CD14-positive monocyte (primary cell): Measurements from ENCODE around the gene SLC22A14. TPM values are rescaled to one million over a fixed set of nuclear protein-coding genes. Genes with fewer than 3 reads are reported as not detected.

Source experiments
- DNase-seq, 3 donors: peaks; one replicate each; pipeline ENCODE4 v3.0.0-alpha.2; 2011 to 2022
- H2AFZ ChIP-seq: 2 replicates; pipeline ENCODE4 v1.6.0; 2012; ENCODE audit warnings: mild to moderate bottlenecking, low read depth, low read length, inconsistent platforms; ENCODE audit not compliant: insufficient read depth, poor library complexity, severe bottlenecking
- H3K27ac ChIP-seq, 2 donors: 1 replicate in 1 of 2; 2 replicates in 1 of 2; pipeline ENCODE4 v1.5.1; 2012 to 2013; ENCODE audit warnings: low read length in 2 of 2, control low read depth in 1 of 2, inconsistent platforms in 1 of 2, low read depth in 1 of 2, mild to moderate bottlenecking in 1 of 2
- H3K27me3 ChIP-seq, 2 donors: one replicate each; pipeline versions ENCODE4 v1.6.0 to v1.6.1; 2011 to 2013; ENCODE audit warnings: low read length in 2 of 2; ENCODE audit not compliant: control insufficient read depth in 2 of 2, insufficient read depth in 2 of 2
- H3K36me3 ChIP-seq, 2 donors: replicated peaks in 1 of 2; 1 replicate in 1 of 2; 2 replicates in 1 of 2; pipeline versions ENCODE4 v1.5.1 to v1.6.1; 2012 to 2013; ENCODE audit warnings: low read length in 2 of 2, control low read depth in 1 of 2, inconsistent platforms in 1 of 2, mild to moderate bottlenecking in 1 of 2; ENCODE audit not compliant: insufficient read depth in 2 of 2, control insufficient read depth in 1 of 2
- H3K4me1 ChIP-seq, 2 donors: 1 replicate in 1 of 2; 2 replicates in 1 of 2; pipeline versions ENCODE4 v1.5.1 to v1.6.1; 2012 to 2013; ENCODE audit warnings: low read length in 2 of 2, control low read depth in 1 of 2, inconsistent platforms in 1 of 2, mild to moderate bottlenecking in 1 of 2, moderate library complexity in 1 of 2; ENCODE audit not compliant: insufficient read depth in 2 of 2, control insufficient read depth in 1 of 2
- H3K4me2 ChIP-seq: replicated peaks from 2 replicates; pipeline ENCODE3; 2012; ENCODE audit warnings: low read length, moderate library complexity, mild to moderate bottlenecking; ENCODE audit not compliant: poor library complexity, severe bottlenecking; ENCODE audit errors: extremely low read depth
- H3K4me3 ChIP-seq, 3 experiments: fragments of 200-600 bp in 1 of 3; sonication (generic) in 1 of 3; replicated peaks in 1 of 3; 1 replicate in 2 of 3; 2 replicates in 1 of 3; pipeline ENCODE4 v1.5.1; 2011 to 2013; ENCODE audit warnings: low read length in 3 of 3, mild to moderate bottlenecking in 3 of 3, control low read depth in 2 of 3, low read depth in 2 of 3, inconsistent platforms in 1 of 3, moderate library complexity in 1 of 3
- H3K79me2 ChIP-seq: 2 replicates; pipeline ENCODE4 v1.6.0; 2012; ENCODE audit warnings: mild to moderate bottlenecking, control low read depth, inconsistent platforms, low read length, moderate library complexity; ENCODE audit not compliant: insufficient read depth
- H3K9ac ChIP-seq: 2 replicates; pipeline ENCODE4 v1.6.0; 2017; ENCODE audit warnings: low read length, mild to moderate bottlenecking; ENCODE audit not compliant: insufficient read depth, poor library complexity, severe bottlenecking
- H3K9me3 ChIP-seq, 2 donors: replicated peaks in 1 of 2; 1 replicate in 1 of 2; 2 replicates in 1 of 2; pipeline versions ENCODE4 v1.5.1 to v1.6.1; 2012 to 2013; ENCODE audit warnings: low read length in 2 of 2, control low read depth in 1 of 2; ENCODE audit not compliant: control insufficient read depth in 1 of 2, insufficient read depth in 1 of 2
- H4K20me1 ChIP-seq: 2 replicates; pipeline ENCODE4 v1.6.0; 2012; ENCODE audit warnings: mild to moderate bottlenecking, low read length, control low read depth, moderate library complexity; ENCODE audit not compliant: insufficient read depth
- H3K27ac Mint-ChIP-seq, 7 donors: one replicate each; pipeline ENCODE4 v1.8.0; 2020; ENCODE audit warnings: mild to moderate bottlenecking in 7 of 7, mixed read lengths in 7 of 7, moderate library complexity in 6 of 7, inconsistent platforms in 2 of 7
- H3K27me3 Mint-ChIP-seq, 3 donors: one replicate each; pipeline ENCODE4 v1.8.0; 2021 to 2022; ENCODE audit warnings: low read depth in 3 of 3, mild to moderate bottlenecking in 3 of 3, mixed read lengths in 3 of 3, moderate library complexity in 3 of 3, inconsistent platforms in 1 of 3
- H3K36me3 Mint-ChIP-seq, 2 donors: one replicate each; pipeline ENCODE4 v1.8.0; 2020; ENCODE audit warnings: mixed read lengths in 2 of 2, inconsistent platforms in 1 of 2, mild to moderate bottlenecking in 1 of 2
- H3K4me1 Mint-ChIP-seq: one replicate; pipeline ENCODE4 v1.8.0; 2020; ENCODE audit warnings: mild to moderate bottlenecking, mixed read lengths
- H3K4me3 Mint-ChIP-seq, 2 donors: one replicate each; pipeline ENCODE4 v1.8.0; 2020; ENCODE audit warnings: mild to moderate bottlenecking in 2 of 2, mixed read lengths in 2 of 2, moderate library complexity in 1 of 2
- H3K9me3 Mint-ChIP-seq, 7 donors: one replicate each; pipeline ENCODE4 v1.8.0; 2020 to 2022; ENCODE audit warnings: mixed read lengths in 7 of 7, mild to moderate bottlenecking in 6 of 7, moderate library complexity in 6 of 7, inconsistent platforms in 2 of 7
- WGBS: methylation state at CpG from one replicate; pipeline ENCODE4 v1.1.5; 2013; ENCODE audit warnings: missing lambda C conversion rate; ENCODE audit not compliant: insufficient coverage; 5-methylcytosine and 5-hydroxymethylcytosine counted together
- intact Hi-C, 2 donors: fragments of 100-400 bp; cut with micrococcal nuclease; formaldehyde crosslinking; loops; one replicate each; pipeline versions ENCODE4 v1.15.0 to v1.15.1; 2023
- polyA plus RNA-seq, 3 donors: library from polyadenylated mRNA; depleted of rRNA in 1 of 3; unstranded in 2 of 3; stranded (reverse) in 1 of 3; fragments of 300-500 nt in 2 of 3; fragments of >200 nt in 1 of 3; fragmentation: Illumina TruSeq in 2 of 3; gene quantifications; 1 replicate in 2 of 3; 2 replicates in 1 of 3; pipeline ENCODE4 v1.2.3, GENCODE V29; 2012 to 2021
- TF ChIP-seq, protein P1 (sequence below): fragments of 200-600 bp; IDR thresholded peaks from one replicate; pipeline ENCODE4 v1.8.0; 2022; ENCODE audit warnings: antibody characterized with exemption, mild to moderate bottlenecking

The SLC22A14 gene
- polyA plus RNA-seq, 3 donors: 0.45 TPM; not detected in 2

DNA sequence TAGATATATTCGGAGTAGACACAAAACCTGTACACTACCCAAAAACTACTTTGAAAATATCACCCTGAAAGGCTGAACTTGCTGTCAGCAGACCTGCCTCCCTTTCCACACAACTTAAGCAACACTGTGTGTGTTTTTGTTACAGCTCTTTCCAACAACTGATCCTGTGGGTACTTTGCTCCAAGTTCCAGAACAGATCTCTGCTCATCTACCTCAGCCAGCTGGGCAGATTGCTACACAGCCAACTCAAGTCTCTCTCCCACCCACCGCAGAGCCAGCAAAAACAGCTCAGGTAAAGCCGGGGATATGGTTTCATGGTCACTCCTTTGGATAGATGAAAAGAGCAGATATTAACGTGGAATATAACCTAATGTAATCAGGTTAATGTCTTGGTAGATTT lies 36.2 kb upstream of the SLC22A14 start:
- peak overlapping the region in 1 of 7 donors; percentile 10 for H3K27ac Mint-ChIP-seq
- no peak overlapping the region for H3K4me3 ChIP-seq
- no peaks in the 10 kb centered on the region for H3K27me3 ChIP-seq
- no peaks in the 10 kb centered on the region for H4K20me1 ChIP-seq
- H3K27me3 Mint-ChIP-seq: no peaks in the 10 kb centered on the region
- H3K79me2 ChIP-seq: no peaks in the 10 kb centered on the region
- no peaks in the 10 kb centered on the region for H3K4me1 Mint-ChIP-seq
- DNase-seq: no peak
- H3K36me3 Mint-ChIP-seq: peaks cover 67 to 81% of the 10 kb centered on the region in 2 donors
- no peak overlapping the region for H3K9ac ChIP-seq
- no peak overlapping the region for H3K27ac ChIP-seq
- H3K4me2 ChIP-seq: no peak overlapping the region
- WGBS: 86% methylated on average over 1 of the region's 4 CpGs
- H3K36me3 ChIP-seq: peaks cover 75 to 91% of the 10 kb centered on the region in 2 donors
- intact Hi-C loops: no loop called here
- TF ChIP-seq, protein P1, sequence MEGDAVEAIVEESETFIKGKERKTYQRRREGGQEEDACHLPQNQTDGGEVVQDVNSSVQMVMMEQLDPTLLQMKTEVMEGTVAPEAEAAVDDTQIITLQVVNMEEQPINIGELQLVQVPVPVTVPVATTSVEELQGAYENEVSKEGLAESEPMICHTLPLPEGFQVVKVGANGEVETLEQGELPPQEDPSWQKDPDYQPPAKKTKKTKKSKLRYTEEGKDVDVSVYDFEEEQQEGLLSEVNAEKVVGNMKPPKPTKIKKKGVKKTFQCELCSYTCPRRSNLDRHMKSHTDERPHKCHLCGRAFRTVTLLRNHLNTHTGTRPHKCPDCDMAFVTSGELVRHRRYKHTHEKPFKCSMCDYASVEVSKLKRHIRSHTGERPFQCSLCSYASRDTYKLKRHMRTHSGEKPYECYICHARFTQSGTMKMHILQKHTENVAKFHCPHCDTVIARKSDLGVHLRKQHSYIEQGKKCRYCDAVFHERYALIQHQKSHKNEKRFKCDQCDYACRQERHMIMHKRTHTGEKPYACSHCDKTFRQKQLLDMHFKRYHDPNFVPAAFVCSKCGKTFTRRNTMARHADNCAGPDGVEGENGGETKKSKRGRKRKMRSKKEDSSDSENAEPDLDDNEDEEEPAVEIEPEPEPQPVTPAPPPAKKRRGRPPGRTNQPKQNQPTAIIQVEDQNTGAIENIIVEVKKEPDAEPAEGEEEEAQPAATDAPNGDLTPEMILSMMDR: no peak
- no peak overlapping the region for H2AFZ ChIP-seq
- H3K9me3 Mint-ChIP-seq: no peaks in the 10 kb centered on the region
- H3K4me1 ChIP-seq: no peaks in the 10 kb centered on the region
- H3K9me3 ChIP-seq: no peaks in the 10 kb centered on the region
- no peak overlapping the region for H3K4me3 Mint-ChIP-seq

DNA sequence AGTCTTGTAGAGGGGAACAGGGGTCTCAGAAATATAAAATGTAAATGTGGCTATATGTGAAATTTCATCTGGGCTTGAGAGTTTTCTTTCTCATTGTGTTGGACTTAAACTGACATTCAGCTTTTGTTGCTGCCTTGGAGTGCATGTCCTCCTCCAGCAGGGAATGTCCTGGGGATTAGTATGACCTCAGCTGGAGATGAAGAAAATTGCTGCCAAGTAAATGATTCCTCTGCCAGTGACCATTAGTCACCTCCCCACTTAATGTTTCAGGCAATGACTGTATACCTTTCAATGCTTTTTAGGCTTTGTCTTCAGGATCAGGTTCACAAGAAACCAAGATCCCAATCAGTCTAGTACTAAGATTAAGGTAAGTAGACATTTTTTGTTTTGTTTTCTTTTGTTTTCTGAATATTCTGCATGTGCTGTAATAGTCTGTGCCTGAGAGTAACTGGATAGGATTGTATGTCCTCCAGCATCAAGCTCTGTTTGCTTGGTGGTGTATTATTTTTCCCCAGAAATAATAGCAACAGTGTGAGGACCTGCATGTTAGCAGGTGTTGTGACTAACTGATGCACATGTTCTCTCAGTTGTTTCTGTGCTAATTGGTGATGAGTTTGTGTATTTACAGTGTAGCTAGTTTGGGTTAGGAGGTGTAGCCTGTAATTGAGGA lies 34.6 kb upstream of the SLC22A14 start:
- Mint-ChIP-seq H3K27me3 (no peaks in the 10 kb centered on the region), H3K4me1 (no peaks in the 10 kb centered on the region), H3K27ac (peak overlapping the region in 1 of 7 donors; percentile 78), H3K4me3 (no peak overlapping the region), H3K36me3 (peaks cover 81 to 87% of the 10 kb centered on the region in 2 donors), H3K9me3 (no peaks in the 10 kb centered on the region)
- Histone ChIP-seq H3K4me1 (no peaks in the 10 kb centered on the region), H4K20me1 (no peaks in the 10 kb centered on the region), H2AFZ (no peak overlapping the region), H3K27me3 (no peaks in the 10 kb centered on the region), H3K27ac (no peak overlapping the region), H3K79me2 (no peaks in the 10 kb centered on the region), H3K4me2 (no peak overlapping the region), H3K9ac (no peak overlapping the region), H3K36me3 (peaks cover 84 to 94% of the 10 kb centered on the region in 2 donors), H3K4me3 (no peak overlapping the region), H3K9me3 (no peaks in the 10 kb centered on the region)
- TF ChIP-seq, protein P1: no peak
- intact Hi-C loops: no loop called here
- peak in 1 of 3 donors; percentile 9 for DNase-seq
